ENCODE data around the gene DDX11.
"Not testable (repeated sequence)": the region's sequence is repeated elsewhere in the genome, so short reads cannot be mapped to it uniquely, and the experiment has no call there.

DDX11 gene

DNA sequence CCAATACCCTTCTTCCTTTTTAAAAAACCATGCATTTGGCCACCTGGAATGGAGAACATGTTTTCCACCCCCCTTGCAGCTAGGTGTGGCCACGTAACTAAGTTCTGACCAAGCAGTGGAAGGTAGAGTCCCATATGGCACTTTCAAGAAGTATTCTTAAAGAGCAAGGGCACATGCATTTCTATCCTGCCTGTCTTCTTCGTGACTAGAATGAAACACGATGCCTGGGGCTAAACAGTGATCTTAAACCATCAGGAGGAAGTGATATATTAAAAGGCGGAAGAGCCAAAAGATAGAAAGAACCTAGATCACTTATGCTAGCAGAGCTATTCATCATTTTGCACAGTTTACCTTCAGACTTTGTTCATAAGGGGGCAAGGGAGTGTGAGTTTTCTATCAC, 16.0 kb upstream of the DDX11 start:
- FAIRE-seq (no peak), DNase-seq (ENCODE audit: insufficient read length, low spot score) (no peak)

DNA sequence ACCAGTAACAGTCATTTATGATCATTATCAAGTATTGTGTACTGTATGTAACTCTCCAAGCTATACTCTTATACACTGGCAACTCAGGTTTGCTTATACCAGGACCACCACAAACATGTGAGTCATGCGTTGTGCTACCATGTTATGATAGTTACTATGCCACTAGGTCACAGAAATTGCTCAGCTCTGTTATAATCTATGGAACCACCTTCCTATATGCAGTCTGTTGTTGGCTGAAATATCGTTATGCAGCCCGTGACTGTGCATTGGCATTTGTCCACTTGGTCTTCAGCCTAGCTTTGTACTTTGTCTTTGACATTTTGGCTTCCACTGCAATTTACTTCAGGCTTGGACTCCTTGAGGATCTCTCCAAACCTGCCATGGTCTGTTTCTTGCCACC, 7.5 kb upstream of the DDX11 start:
- DNase-seq (ENCODE audit: insufficient read length, low spot score); FAIRE-seq: not testable (repeated sequence)

GRCh38 chr12:31067656-31068055, 6.0 kb upstream of the DDX11 start:
- not testable (repeated sequence) for FAIRE-seq

DNA sequence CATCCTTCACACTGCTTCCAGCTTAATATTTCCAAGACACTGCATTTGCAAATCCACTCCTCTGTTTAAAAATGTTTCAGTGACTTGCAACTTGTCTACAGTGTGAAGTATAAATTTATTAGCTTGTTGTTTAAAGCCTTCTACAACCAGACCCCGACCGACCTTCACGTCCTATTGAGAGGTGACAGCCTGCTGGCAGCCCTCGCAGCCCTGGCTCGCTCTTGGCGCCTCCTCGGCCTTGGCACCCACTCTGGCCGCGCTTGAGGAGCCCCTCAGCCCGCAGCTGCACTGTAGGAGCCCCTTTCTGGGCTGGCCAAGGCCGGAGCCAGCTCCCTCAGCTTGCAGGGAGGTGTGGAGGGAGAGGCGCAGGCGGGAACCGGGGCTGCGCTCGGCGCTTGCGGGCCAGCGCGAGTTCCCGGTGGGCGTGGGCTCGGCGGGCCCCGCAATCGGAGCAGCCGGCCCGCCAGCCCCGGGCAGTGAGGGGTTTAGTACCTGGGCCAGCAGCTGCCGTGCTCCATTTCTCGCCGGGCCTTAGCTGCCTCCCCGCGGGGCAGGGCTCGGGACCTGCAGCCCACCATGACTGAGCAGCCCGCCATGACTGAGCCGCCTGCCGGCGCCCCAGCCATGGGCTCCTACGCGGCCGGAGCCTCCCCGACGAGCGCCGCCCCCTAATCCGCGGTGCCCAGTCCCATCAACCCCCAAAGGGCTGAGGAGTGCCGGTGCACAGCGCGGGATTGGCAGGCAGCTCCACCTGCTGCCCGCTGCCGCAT, 2.5 kb upstream of the DDX11 start:
- not testable (repeated sequence) for FAIRE-seq; DNase-seq (ENCODE audit: insufficient read length, low spot score)

More at GRCh38 chr12:31067656-31068055, 6.0 kb upstream of the DDX11 start:
- DNase-seq (ENCODE audit: insufficient read length, low spot score) = not testable (repeated sequence)

GRCh38 chr12:31072962-31073361, 698 bp upstream of the DDX11 start:
- not testable (repeated sequence) for FAIRE-seq; DNase-seq (ENCODE audit: insufficient read length, low spot score)

DNA sequence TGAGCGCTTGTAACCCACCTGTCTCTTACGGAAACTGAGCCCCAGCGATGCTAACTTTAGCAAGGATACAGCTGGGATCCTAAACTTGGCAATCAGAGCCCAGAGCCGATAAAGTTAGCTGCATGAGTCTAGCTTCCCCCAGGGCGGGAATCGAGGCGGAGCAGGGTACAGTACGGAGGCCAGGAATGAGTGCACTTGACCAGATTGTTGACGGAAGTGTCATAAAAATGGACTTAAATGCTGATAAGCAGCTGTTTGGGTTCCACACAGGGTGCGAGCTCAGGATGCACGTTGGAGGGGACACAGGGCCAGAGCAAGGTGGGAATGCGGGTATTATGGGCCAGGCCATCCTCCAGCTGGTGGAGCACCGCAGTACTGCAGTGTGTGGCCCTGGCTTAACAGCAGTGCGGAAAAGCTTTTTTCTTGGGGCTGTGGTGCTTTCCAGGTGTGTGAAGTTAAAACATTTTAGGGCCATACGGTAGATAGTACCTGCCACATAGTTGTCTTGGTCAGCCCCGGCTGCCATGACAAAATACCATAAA, 744 bp downstream of the DDX11 start:
- FAIRE-seq; DNase-seq (ENCODE audit: insufficient read length, low spot score): not testable (repeated sequence)

DNA sequence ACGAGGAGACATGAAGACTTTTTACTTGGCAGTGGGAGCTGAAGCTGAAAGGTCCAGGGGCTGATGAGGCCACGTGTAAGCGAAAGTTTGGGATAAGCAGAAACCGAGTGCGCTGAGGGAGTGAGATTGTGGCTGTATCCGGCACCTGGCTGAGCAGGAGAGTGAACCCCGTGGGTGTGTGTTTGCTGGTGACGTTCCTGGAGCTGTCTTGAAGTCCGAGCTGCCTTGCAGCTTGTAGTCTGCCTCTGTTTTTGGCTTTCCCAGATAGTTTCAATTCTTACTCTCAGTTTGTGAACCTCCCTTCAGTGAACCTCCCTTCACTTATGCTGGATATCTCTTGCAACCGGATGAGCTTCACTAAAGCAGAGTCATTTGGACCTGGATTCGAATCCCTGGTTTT, 2.5 kb downstream of the DDX11 start:
- DNase-seq (ENCODE audit: insufficient read length, low spot score); FAIRE-seq: not testable (repeated sequence)

DNA sequence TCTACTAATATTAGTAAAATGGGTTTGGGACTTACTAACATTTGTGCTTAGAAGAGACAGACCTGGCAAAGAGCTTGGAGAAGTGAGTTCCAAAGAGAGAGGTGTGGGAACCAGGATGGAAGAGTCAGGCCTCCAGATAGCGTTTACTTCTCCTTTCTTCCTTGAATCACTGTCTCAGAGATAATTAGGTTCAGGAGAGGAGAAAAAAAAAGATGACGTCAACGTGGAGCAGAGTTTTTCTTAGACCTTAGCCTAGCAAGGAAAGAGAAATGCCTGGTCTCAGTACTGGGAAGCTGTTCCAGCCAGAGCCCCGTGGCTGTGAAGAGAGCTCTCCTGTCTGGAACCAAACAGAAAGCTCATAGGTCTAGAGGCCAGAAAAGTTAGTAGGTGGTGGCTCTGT, 3.4 kb downstream of the DDX11 start:
- not testable (repeated sequence) for FAIRE-seq; DNase-seq (ENCODE audit: insufficient read length, low spot score)

- not testable (repeated sequence) for FAIRE-seq; DNase-seq (ENCODE audit: insufficient read length, low spot score)
These were observed 4.3 kb downstream of the DDX11 start for GRCh38 chr12:31077998-31078397.

GRCh38 chr12:31079421-31079820, 5.8 kb downstream of the DDX11 start:
- not testable (repeated sequence) for DNase-seq (ENCODE audit: insufficient read length, low spot score); FAIRE-seq

- FAIRE-seq = not testable (repeated sequence)
- peak; percentile 35 for DNase-seq (ENCODE audit: insufficient read length, low spot score)
These were observed 6.6 kb downstream of the DDX11 start for GRCh38 chr12:31080221-31080620.

DNA sequence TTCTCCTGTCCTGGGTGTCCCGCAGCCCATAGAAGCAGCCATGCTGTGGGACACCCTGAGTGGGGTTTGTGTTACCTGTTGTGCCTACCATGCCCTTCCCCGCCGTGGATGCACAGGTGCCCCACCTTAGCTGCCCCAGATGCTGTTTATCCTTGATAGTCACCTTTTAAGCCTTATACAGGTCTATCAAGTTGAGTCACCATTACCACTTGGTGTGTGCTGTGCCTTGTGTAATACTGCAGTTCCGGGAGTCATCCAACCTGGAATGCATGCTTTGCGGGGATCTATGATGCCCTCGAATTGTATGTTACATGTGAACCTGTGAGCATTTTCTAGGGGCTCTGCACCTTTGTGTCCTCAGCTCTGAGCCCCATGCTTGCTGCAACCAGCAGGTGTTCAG, 7.6 kb downstream of the DDX11 start:
- not testable (repeated sequence) for FAIRE-seq; DNase-seq (ENCODE audit: insufficient read length, low spot score)

DNA sequence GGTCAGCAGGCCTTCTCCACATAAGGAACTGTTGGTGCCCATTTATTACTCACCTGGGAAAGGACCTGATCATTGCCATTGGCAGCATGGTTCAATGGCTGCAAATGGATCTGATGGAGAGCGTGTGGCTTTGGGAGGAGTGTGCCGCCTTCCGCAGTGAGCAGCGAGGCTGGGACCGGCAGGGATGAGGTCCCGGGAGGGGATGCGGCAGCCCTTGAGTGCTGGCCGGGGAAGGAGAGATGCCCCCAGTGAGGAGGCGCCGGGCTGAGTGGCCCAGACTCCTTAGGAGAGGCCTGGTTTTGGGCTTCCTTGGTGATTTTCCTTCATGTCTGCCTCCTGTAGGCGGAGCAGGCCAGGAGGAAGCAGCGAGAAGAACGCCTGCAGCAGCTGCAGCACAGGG, 10.6 kb downstream of the DDX11 start:
- FAIRE-seq; DNase-seq (ENCODE audit: insufficient read length, low spot score): not testable (repeated sequence)

DNA sequence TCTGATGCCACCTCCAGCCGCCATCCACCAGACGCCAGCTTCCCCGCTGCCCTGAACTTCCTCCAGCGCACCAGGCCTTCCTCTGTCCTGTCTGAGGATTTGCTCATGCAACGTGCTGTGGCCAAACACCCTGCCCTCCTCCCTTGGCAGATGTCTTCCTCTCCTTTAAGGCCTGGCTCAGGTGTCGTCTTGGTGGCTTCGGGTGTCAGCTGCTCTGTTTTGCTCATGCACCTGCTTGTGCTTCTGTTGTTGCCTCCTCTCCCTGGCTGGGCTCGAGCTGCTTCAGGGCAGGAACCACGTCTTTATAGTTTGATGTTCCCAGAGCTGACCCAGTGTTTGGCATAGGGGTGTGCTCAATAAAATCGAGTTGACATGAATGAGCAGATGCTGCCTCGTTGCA, 12.4 kb downstream of the DDX11 start:
- not testable (repeated sequence) for DNase-seq (ENCODE audit: insufficient read length, low spot score); FAIRE-seq

DNA sequence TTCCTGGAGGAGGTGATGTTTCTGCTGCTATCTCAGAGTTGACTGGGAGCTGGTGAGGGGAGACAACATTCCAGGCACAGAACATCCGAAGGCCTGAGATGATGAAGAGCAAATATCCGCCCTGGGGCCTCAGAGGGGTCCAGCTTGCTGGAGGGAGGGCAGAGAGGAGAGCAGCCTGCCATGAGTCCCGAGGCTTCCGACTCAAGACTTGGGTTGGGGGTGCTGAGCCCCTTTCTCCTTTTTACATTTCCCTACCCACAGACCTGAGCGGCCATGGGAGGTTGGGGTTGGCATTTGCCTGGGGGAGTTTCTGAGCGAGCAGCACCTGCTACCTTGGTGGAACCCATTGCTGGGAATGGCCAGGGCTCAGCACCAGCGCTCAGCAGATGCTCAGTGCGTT, 13.8 kb downstream of the DDX11 start:
- not testable (repeated sequence) for FAIRE-seq; DNase-seq (ENCODE audit: insufficient read length, low spot score)

DNA sequence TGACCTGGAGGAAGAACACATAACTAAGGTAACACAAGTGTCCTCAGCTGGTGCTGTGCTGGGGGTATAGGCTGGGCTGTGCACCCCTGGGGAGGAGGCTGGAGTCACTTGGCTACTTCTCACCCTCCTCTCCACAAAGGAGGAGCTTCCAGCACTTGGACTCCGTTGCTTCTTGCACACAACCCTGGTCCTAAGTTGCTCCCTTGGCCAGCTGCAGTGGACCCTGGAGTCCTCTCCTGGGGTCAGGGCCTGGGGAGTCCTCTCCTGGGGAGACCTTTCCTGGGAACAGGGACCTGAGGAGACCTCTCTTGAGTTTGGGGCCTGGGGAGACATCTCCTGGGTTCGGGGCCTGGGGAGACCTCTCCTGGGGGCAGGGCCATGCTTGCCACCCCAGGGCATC, 14.3 kb downstream of the DDX11 start:
- not testable (repeated sequence) for FAIRE-seq; DNase-seq (ENCODE audit: insufficient read length, low spot score)

GRCh38 chr12:31089072-31089471, 15.4 kb downstream of the DDX11 start:
- DNase-seq (ENCODE audit: insufficient read length, low spot score) = no peak
- FAIRE-seq = no peak

GRCh38 chr12:31091629-31092028, 18.0 kb downstream of the DDX11 start:
- not testable (repeated sequence) for DNase-seq (ENCODE audit: insufficient read length, low spot score); FAIRE-seq

DNA sequence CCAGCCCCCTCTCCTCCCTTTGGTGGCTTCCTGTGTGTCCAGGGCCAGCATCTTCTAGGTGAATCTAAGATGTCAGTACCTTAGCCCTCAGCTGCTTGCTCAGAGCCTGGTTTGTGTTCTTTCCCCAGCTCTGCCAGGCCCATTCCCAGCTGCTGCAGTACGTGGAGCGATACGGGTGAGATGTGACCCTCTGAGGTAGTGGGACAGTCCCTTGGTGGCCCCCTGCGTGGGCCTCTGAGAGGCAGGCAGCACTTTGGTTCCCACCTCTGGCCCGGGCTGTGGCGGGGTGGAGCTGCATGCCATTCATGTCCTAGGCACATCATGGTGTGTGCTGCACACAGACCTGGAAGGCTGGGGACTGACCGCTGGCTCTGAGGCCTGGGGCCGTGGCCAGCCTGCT, 19.1 kb downstream of the DDX11 start:
- not testable (repeated sequence) for FAIRE-seq; DNase-seq (ENCODE audit: insufficient read length, low spot score)

GRCh38 chr12:31095080-31095860, 21.6 kb downstream of the DDX11 start:
- not testable (repeated sequence) for DNase-seq (ENCODE audit: insufficient read length, low spot score); FAIRE-seq

Measured in HTR-8/SVneo (cell line).